HG03521 (cell line): ENCODE results near the gene FGGY.

Source experiments
- ATAC-seq: cut with Tn5 transposase; IDR thresholded peaks from one replicate; pipeline ENCODE4 v1.9.1; 2021; ENCODE audit warnings: mild to moderate bottlenecking, moderate library complexity; ENCODE audit not compliant: unreplicated experiment

FGGY gene

DNA sequence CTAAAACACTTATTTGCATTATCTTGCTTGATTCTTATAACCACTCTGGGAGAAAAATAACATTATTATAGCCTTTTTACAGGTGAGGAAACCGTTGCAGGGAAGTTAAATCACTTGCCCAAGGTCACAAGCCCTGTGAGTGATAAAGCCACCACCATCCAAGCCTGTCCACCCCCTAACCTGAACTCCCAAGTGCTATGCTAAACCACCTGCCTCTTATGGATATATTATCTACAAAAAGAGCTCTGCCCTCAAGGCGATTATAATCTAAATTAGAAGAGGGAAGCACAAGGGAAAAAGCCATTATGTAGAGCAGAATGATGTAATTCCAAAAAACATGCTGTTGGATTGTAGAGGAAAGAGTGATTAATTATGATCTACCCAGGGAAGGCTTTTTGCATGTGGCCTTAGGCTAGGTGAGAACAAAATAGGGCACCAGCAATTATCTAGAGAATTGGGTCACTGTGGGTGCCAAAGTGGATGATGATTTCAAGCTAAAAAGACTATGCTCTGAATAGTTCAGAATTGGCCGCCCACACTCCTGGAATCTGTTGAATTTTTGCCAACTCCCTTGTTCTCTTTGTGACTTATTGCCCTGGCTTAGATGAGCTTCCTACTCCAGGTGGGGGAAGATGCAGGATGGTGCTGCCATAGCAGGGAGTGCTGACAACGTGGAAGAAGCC, 205.3 kb downstream of the FGGY start:
- no peak for ATAC-seq

DNA sequence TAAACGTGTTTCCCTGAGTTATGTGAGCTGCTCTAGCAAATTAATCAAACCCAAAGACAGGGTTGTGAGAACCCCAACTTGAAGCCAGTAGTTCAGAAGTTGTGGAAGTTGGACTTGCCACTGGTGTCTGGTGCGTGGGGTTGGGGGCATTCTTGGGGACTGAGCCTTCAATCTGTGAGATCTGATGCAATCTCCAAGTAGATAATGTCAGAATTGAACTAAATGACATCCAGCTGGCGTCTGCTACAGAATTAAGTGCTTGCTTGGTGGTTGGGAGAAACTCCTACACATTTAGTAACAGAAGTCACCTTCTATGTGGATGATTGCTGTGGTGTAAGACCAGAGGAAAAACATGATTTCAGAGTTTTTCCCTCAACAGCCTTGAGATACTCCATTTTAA, 207.4 kb downstream of the FGGY start:
- ATAC-seq = no peak

DNA sequence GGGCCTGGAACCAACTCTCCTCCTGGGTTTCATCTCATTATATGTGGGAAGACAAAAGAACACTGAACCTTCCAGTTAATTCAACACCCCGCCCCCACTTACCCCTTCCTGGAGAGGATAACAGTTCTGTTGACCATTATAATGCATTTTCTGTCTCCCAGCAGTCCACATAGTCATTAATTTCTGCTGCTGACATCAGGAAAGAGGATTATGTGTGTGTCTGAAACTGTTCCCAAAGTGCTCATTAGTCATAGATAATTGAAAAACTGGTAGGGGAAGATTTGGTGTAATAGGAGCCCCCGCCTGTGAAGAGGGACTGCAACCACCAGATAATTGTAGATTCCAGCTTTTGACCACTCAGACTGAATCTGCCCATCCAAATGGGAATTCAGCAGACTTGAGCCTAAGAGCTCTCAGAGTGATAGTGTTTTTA, 208.7 kb downstream of the FGGY start:
- ATAC-seq = no peak

DNA sequence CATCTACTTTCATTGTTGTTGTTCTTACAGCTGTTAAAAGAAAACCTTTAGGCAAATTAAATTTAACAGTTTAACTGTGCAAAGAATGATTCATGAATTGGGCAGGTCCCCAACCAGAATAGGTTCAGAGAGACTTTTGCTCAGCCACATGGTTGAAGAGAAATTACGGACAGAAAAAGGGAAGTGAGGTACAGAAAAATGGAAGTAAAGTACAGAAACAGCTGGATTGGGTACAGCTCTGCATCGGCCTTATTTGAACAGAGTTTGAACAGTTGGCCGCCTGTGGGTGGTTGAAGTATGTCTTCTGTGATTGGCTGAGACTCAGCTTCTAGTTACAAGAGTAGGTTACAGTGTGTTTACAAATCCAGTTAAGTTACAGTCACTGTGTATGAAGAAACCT, 210.1 kb downstream of the FGGY start:
- ATAC-seq = peak; percentile 80

DNA sequence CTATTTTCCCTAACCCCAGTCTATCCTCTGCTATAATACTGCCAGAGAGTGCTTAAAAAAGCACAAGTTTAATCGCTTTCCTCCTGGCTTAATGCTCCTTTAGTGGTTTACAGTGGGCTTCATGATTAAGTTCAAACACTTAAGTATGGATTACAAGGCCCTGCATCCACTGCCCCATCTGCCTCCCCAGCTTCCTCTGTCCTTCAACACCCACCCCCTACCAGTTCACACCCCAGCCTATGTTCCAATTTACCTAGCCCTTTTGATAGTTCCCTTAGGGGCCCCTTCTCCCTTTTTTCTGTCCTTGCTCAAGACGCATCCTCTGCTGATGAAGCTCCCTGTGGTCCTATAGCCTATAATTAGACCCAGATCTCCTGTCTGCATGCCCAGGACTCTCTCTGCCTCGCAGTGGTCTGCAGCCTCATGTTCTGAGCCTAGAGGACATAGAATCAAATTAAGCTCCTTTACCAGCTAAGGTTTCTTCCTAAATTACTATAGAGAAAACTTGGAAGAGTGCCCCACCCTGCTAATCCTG, 212.5 kb downstream of the FGGY start:
- ATAC-seq = no peak

DNA sequence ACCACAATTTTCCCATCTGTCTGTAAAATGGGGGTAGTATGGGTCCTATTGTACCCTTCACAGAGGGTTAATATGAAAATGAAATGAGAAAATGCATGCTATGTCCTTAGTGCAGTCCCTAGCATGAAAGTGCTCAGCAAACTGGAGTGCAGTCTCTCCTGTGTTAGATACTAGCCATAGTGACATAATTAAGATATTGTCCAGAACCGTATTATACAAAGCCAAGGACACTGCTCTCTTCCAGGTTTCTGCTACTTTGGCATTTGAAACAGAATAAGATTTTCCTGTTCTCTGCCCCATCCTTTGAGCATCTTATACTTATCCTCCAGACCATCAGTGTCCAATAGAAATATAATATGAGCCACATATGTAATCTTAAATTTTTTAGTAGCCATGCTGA, 213.4 kb downstream of the FGGY start:
- ATAC-seq = no peak

DNA sequence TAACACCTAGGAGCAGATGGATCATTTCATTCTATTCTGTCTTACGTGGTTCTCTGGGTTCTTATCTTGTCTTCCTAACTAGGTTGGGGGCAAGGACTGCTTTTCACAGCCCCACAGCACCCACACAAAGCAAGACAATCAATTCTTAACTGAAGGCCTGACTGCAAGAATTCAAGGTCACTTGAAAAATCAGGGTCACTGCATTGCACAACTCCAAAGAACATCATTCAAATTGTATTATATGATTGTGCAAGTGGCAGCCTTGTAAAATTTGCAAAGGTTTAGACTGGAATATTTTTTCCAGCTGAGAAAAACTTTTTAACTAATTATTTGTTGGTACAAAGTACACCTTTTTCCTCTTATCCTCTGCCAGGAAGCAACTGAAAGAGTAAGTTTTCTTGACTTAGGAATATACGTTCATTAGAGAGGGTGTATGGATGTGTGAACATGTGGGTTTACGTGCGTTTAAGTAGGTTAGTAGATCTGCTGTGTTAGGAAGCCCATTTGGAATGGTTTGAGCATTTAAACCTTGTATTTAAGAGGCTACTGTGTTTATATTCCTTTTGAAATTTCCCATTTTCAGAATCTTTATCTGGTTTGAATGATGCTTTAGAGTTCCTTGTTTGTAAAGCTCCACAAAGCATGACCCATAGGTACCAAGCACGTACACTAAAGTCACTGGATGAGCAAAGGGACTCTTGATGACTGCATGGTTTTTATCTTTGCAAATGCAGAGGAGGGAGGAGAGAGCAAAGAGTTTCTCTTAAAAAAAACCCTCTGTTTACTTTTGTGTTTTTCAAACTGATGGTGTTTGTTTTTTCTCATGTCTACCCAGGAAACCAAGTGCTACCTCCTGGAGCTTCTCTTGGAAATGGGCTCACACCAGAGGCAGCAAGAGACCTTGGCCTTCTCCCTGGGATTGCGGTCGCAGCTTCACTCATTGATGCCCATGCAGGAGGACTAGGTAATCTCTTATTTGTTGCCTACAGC, 214.9 kb downstream of the FGGY start:
- no peak for ATAC-seq

DNA sequence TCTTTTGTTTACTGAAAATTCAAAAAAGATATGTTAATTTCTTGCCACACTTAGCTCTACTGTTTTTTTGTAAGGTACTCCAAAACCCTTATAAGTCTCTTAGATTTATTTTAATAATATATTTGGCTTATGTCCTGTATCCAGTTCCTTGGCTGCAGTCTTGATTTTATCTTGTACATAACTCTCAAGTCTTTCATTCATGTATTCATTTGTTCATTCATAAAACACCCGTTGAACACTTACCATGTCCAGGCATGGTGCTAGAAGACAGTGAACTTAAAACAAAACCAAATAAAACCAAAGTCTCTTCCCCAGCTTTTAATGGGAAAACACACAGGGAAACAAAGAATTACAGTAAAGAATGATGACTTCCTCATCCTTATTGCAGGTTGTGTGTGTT, 215.8 kb downstream of the FGGY start:
- ATAC-seq = no peak

DNA sequence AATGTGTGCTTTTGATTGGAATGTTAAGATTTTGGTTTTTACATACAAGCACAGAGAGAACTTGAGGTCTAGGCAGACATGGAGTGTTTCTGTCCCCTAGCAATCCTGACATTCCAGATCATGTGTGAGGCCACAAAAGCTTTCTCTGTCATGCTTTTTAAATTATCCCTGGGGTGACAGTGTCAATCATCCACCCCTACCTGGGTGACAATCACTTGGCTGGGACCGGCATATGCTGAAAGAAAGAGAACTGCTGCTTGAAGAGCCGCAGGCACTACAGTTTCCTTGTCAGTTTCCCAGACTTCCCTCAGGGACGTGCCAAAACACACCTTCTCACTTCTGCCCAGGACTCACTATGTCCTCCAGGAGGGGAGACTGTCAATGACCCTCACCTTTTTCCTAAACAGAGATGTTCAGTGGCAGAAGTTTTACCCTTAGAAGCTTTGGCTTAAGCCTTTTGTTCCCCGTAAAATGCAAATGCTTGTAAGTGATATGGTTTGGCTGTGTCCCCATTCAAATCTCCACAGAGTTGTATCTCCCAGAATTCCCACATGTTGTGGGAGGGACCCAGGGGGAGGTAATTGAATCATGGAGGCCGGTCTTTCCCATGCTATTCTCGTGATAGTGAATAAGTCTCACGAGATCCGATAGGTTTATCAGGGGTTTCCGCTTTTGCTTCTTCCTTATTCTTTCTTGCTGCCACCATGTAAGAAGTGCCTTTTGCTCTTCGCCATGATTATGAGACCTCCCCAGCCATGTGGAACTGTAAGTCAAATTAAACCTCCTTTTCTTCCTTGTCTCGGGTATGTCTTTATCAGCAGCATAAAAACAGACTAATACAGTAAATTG, 217.4 kb downstream of the FGGY start:
- no peak for ATAC-seq

DNA sequence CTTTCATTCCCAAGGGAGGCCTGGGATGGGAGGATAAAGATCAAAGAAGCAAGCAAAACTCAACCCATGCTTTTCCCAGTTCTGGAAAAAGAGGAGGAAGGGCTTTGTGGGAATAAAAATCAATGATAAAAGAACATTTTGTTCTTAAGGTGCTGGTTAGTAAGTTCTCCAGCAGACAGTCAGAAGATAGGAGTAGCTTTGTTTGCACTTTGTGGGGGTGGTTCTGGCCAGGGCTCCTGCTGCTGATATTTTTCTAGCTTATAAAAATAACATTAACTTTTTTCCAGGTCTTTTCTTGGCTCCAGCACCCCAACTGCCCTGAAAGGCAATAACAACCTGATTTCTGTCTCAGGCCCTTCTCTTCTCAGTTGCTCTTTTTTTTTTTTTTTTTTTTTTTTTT, 220.0 kb downstream of the FGGY start:
- ATAC-seq = no peak

DNA sequence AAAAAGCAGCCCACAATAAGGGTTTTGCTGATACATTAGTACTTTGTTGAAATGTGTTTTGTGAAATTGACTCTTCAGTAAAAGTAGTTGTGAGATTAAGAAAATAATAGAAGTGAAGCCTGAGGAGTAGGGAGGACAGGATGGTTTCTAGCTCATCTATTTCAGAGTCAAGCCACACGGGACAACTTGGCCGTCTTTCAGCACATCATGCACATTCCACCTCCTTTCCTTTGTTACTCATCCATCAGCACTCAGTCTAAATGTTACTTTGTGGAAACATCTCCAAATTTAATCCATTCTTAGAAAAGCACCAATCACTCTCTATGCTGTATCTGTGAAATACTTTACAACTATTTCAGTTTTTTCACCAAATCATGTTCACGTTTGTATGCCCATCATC, 223.3 kb downstream of the FGGY start:
- no peak for ATAC-seq

DNA sequence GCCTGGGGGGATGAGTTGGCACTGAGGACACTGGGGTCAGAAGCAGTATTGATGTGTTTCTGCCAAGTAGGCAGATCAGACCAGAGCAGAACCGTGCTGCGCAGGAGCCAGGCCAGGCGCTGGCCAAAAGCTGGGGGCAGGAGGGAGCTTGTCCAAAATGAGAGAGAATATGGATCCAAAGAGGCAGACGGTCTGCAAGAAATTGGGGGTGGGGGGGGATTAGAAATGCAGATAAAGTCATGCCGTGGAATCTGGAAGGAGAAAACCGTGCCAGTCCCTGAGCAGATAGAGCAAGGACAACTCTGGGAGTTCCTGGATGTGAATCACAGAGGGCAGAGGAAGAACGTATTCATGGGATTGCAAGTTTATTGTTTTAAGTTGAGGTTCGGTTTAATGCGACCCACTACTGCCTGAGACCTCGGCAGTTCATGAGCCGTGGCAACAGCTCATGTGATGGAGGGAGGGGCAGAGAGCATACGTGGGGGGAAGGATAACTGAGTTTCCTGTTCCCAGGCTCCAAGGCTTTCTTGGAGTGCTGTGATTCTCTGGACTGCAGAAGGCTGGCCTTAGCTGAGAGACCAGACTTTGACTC, 224.0 kb downstream of the FGGY start:
- ATAC-seq = no peak

DNA sequence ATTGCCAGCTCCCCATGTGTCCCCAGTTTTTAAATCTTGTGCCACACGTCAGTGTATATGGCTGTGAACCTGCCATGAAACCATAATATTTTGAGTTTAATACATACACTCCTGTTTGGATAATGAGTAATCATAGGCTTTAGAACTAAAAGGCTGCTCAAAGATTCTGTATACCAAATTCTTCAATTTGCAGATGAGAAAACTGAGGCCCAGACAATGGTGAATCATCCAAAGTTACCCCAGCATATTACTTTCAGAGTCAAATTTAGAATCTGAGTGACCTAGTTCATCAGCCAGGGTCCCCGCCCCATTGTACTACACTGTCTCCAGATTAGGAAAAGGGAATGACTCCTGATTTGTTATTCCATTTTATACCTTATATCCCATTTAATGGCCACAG, 224.6 kb downstream of the FGGY start:
- no peak for ATAC-seq

DNA sequence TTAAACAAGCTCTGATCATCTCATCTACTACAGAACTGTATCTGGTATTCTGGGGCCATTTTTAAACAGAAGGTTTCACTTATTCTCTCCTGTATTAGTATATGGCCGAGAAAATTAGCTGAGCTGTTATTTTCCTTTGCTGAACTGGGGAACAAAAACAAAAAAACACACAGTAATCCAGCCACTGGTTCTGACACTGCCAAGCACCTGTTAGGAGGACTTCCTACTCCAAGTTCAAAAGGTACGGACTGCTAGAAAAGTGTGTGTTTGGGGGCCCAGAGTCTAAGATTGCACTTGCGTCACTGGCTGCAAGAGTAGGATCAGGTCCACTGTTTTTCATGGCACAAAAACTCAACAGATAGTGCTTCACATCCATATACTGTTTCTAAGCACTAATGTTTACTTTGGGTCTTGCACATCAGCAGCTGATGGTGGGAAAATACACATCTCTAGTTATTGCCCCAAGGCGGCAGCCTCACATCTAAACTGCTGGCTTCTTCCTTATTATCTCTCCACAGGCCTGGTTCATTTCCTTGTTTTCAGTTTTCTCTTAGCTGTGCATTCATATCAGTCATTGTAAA, 226.1 kb downstream of the FGGY start:
- ATAC-seq = no peak

DNA sequence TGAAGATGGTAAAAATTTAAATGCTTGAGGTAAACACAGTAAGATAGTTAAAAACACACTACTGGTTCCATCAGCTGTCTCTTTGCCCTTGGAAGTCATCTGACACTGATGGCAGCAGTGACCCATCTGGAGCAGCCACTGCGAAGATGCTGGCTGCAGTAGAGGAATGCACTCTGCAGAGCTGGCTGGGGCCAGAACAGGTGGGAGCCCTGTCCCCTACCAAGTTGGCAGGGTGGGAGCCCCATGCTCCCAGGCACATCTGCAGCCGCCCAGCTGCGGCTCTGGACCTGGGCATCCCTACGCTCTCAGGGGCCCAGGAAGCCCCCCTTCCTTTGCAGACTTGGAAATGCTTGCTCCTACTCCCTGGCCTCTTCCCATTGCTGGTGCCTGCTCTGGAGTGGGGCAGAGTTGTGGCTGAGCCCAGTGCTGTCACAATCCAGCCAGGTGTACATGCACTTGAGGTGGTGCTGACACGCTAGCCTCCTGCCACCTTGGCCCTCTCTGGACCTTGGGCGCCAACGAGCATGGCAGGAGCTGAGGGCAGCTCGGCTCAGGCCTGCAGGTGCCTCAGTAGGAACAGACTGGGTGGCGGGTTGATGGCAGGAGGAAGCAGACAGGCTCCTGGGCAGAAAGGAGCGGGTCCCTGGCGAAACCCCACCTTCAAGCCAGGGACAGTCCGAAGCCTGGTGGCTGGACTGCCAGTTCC, 227.0 kb downstream of the FGGY start:
- no peak for ATAC-seq

DNA sequence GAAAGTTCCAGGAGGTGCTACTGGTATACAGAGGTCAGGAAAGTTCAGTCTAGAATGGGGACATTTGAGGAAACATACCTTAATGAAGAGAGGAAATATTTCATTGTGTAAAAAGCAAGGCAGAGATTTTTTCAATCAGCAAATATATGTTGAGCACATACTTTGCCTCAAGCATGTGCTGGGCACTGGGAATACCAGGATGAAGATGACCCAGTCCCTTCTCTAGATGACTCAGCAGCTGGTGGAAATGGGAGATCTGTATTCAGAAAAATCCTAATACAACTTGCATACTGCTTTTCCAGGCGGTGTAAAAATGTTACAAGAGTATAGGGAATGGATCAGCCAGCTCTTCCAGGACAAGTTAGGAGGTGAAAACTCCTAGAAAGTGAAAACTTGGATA, 229.3 kb downstream of the FGGY start:
- no peak for ATAC-seq

DNA sequence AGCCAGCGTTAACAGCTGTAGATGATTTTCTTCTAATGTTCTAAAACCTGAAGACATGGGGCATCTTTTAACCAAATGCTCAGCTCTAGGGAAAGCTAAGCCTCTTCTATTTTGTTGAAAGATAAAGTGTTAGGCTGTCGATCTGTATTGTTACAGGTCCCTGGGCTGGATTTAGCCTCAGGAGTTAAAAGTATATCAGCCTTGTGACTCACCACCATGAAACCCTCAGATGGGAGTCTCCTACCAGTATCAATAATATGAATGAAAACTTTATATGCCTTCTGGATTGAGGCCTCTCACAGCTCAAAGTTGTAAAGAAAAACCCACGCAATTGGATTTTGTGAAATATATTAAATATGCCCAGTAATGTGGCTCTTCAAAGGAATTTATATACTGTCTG, 231.6 kb downstream of the FGGY start:
- ATAC-seq = no peak

DNA sequence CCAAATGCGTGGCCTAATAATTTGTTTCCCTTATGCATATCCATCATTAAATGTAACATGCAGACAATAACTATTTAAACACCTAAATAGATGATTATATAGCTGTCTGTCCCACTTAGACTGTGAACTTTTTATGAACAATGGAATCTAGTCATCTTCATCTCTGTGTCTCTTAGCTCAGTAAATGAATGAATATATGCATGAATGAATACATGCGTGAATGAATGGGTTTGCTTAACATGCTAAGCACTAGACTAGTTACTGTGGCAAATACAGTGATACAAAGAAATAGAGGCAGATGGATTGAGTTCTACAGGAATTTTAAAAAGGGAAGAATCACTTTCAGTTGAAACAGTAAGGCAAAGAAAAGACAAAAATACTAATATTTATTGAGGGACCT, 232.0 kb downstream of the FGGY start:
- ATAC-seq = no peak

DNA sequence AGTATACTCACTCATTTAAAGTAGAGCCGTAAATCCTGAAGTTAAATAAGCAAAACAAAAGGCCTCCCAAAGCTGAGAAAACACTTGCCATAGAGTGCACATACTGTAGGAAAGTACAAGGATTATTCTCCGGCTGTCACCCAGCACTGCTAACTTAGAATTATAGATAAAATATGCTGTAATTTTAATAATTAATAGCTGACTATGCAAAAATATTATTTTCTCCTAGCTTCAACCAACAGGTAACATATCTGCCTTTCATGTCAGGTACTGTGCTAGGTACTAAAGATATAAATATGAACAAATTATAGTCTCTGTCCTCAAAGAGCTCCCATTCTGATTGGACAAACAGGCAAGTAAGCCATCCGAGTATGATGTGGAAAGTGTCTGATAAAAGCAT, 233.2 kb downstream of the FGGY start:
- ATAC-seq = no peak

DNA sequence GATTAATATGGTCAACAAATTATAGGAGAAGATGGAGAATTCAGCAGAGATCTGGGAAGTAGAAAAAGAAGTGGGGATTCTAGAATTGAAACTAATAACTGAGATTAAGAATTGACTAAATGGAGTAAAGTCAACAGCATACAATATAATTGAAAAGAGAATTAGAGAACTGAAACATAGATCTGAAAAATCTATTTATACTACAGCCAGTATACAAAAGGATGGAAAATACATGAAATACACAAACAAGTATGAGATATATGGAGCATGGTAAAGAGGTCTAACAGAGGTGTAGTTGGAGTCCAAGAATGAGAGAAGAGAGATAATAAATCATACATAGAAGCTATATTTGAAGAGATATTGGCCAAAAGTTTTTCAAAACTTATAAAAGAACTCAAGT, 235.2 kb downstream of the FGGY start:
- ATAC-seq = no peak
